Right lung (tissue), 5 donors: ENCODE results near the gene CALM1. TPM values are rescaled to one million over a fixed set of nuclear protein-coding genes. Genes with fewer than 3 reads are reported as not detected.

Experiments
- DNase-seq, 2 donors: peaks; one replicate each; pipeline ENCODE4 v3.0.0-alpha.2; 2013
- polyA plus RNA-seq, 5 donors: library from polyadenylated mRNA; unstranded; fragments of 120-200 nt; gene quantifications; one replicate each; pipeline versions ENCODE4 v1.2.1 to v1.2.3, GENCODE V29; 2013; ENCODE audit warnings: inconsistent platforms in 1 of 5, low replicate concordance in 1 of 5; ENCODE audit not compliant: insufficient read length in 5 of 5, insufficient read depth in 1 of 5

Gene CALM1
- polyA plus RNA-seq, 5 donors, result 610 to 872 (median 646) TPM

GRCh38 chr14:90406384-90406798 is 9.6 kb downstream of the CALM1 start:
- no peak for DNase-seq

GRCh38 chr14:90407230-90407629 is 10.4 kb downstream of the CALM1 start:
- no peak for DNase-seq

GRCh38 chr14:90408713-90409112 is 11.9 kb downstream of the CALM1 start:
- DNase-seq, result peak in 1 of 2 donors; percentile 49

- peak; percentile 60 to 67 for DNase-seq
Measured at GRCh38 chr14:90409209-90409730, 12.4 kb downstream of the CALM1 start.

GRCh38 chr14:90412058-90412457 is 15.2 kb downstream of the CALM1 start:
- no peak for DNase-seq

GRCh38 chr14:90416720-90417119 is 19.9 kb downstream of the CALM1 start:
- peak in 1 of 2 donors; percentile 46 for DNase-seq

- no peak for DNase-seq
Measured at GRCh38 chr14:90418053-90418452, 21.2 kb downstream of the CALM1 start.

- DNase-seq, result peak; percentile 78 to 81
Measured at GRCh38 chr14:90419200-90419599, 22.4 kb downstream of the CALM1 start.

- no peak for DNase-seq
Measured at GRCh38 chr14:90421001-90421631, 24.3 kb downstream of the CALM1 start.

- DNase-seq, result no peak
Measured at GRCh38 chr14:90421632-90422020, 24.8 kb downstream of the CALM1 start.

GRCh38 chr14:90423166-90423565 is 26.3 kb downstream of the CALM1 start:
- DNase-seq, result no peak

- DNase-seq, result no peak
Measured at GRCh38 chr14:90424075-90424474, 27.2 kb downstream of the CALM1 start.

GRCh38 chr14:90424686-90425372 is 28.0 kb downstream of the CALM1 start:
- no peak for DNase-seq

GRCh38 chr14:90425373-90425879 is 28.6 kb downstream of the CALM1 start:
- no peak for DNase-seq

- no peak for DNase-seq
Measured at GRCh38 chr14:90426031-90426540, 29.3 kb downstream of the CALM1 start.

- DNase-seq, result peak in 1 of 2 donors; percentile 32
Measured at GRCh38 chr14:90426663-90427062, 29.8 kb downstream of the CALM1 start.

GRCh38 chr14:90427848-90428426 is 31.1 kb downstream of the CALM1 start:
- DNase-seq, result no peak

- no peak for DNase-seq
Measured at GRCh38 chr14:90428676-90429075, 31.8 kb downstream of the CALM1 start.

- no peak for DNase-seq
Measured at GRCh38 chr14:90429236-90429635, 32.4 kb downstream of the CALM1 start.

GRCh38 chr14:90429754-90430153 is 32.9 kb downstream of the CALM1 start:
- DNase-seq, result no peak

- no peak for DNase-seq
Measured at GRCh38 chr14:90434370-90435020, 37.7 kb downstream of the CALM1 start.

GRCh38 chr14:90438841-90439240 is 42.0 kb downstream of the CALM1 start:
- no peak for DNase-seq
